Smooth muscle cell (in vitro differentiated cells): ENCODE measurements around the gene SNRNP27. TPM values are rescaled to one million over a fixed set of nuclear protein-coding genes. Genes with fewer than 3 reads are reported as not detected.
"Not testable (repeated sequence)": the region's sequence is repeated elsewhere in the genome, so short reads cannot be mapped to it uniquely, and the experiment has no call there.

Experiments used
- DNase-seq: peaks from one replicate; lab custom pipeline; 2025; ENCODE audit not compliant: unreplicated experiment; lab: John Stamatoyannopoulos, UW
- H2AFZ ChIP-seq: fragments of 200-600 bp; sonication (generic); 2 replicates; pipeline ENCODE4 v1.6.0; 2016; ENCODE audit warnings: antibody characterized with exemption, low read depth, mild to moderate bottlenecking
- H3F3A ChIP-seq: fragments of 200-600 bp; sonication (generic); 2 replicates; pipeline ENCODE4 v1.6.0; 2017; ENCODE audit warnings: antibody characterized with exemption, low read depth
- H3K27ac ChIP-seq: fragments of 200-600 bp; sonication (generic); 2 replicates; pipeline ENCODE4 v1.5.1; 2016; ENCODE audit warnings: low read depth, mild to moderate bottlenecking
- H3K27me3 ChIP-seq: fragments of 200-600 bp; sonication (generic); 2 replicates; pipeline ENCODE4 v1.6.1; 2016; ENCODE audit warnings: low read depth, mild to moderate bottlenecking
- H3K36me3 ChIP-seq: fragments of 200-600 bp; sonication (generic); 2 replicates; pipeline ENCODE4 v1.5.1; 2016; ENCODE audit warnings: low read depth
- H3K4me1 ChIP-seq: fragments of 200-600 bp; sonication (generic); 2 replicates; pipeline ENCODE4 v1.5.1; 2016; ENCODE audit warnings: low read depth
- H3K4me2 ChIP-seq: fragments of 200-600 bp; sonication (generic); 2 replicates; pipeline ENCODE4 v1.6.0; 2016; ENCODE audit warnings: mild to moderate bottlenecking
- H3K4me3 ChIP-seq: fragments of 200-600 bp; sonication (generic); 2 replicates; pipeline ENCODE4 v1.5.1; 2016; ENCODE audit warnings: mild to moderate bottlenecking
- H3K79me2 ChIP-seq: fragments of 200-600 bp; sonication (generic); 2 replicates; pipeline ENCODE4 v1.6.0; 2016; ENCODE audit warnings: low read depth, mild to moderate bottlenecking
- H3K9ac ChIP-seq: fragments of 200-600 bp; sonication (generic); 2 replicates; pipeline ENCODE4 v1.6.0; 2016; ENCODE audit warnings: low read depth
- H3K9me3 ChIP-seq: fragments of 200-600 bp; sonication (generic); replicated peaks from 2 replicates; pipeline ENCODE4 v1.5.1; 2016; ENCODE audit warnings: low read depth
- H4K20me1 ChIP-seq: fragments of 200-600 bp; sonication (generic); 2 replicates; pipeline ENCODE4 v1.6.0; 2016; ENCODE audit warnings: low read depth
- CTCF ChIP-seq: fragments of 200-600 bp; sonication (generic); IDR thresholded peaks from 2 replicates; pipeline ENCODE4 v1.5.1; 2017; ENCODE audit warnings: borderline replicate concordance, mild to moderate bottlenecking, antibody characterized with exemption; ENCODE audit not compliant: insufficient read depth, poor library complexity, severe bottlenecking
- WGBS: methylation state at CpG from one replicate; pipeline ENCODE4 v1.1.7; 2016; ENCODE audit warnings: low lambda C conversion rate; 5-methylcytosine and 5-hydroxymethylcytosine counted together
- polyA plus RNA-seq: library from polyadenylated mRNA; unstranded; fragments of >200 nt; fragmentation: Nextera tagmentation; extraction: Ambion mirVana; gene quantifications from 2 replicates; pipeline ENCODE4 v1.2.1, GENCODE V29; 2016
- total RNA-seq: library from RNA; depleted of rRNA; stranded (reverse); fragments of >200 nt; gene quantifications from 2 replicates; pipeline ENCODE4 v1.2.3, GENCODE V29; 2014

Gene SNRNP27
- total and polyA plus RNA-seq, 2 experiments from 2014 or later: 81.8 to 97.8 TPM

GRCh38 chr2:69890881-69891280 is 2.9 kb upstream of the SNRNP27 start:
- Histone ChIP-seq H2AFZ (no peak overlapping the region), H3K9me3 (no peaks in the 10 kb centered on the region), H3F3A (no peaks in the 10 kb centered on the region), H3K9ac (no peak overlapping the region), H4K20me1 (no peaks in the 10 kb centered on the region), H3K27ac (no peak overlapping the region), H3K79me2 (peaks cover 20% of the 10 kb centered on the region), H3K27me3 (no peaks in the 10 kb centered on the region), H3K36me3 (no peaks in the 10 kb centered on the region), H3K4me3 (no peak overlapping the region), H3K4me1 (peaks cover 5% of the 10 kb centered on the region), H3K4me2 (no peak overlapping the region)
- TF ChIP-seq CTCF: no peak
- 92% methylated on average over 1 of the region's 1 CpG for WGBS
- no peak for DNase-seq

GRCh38 chr2:69892838-69893424 is 825 bp upstream of the SNRNP27 start:
- peaks cover 26% of the 10 kb centered on the region for H3K79me2 ChIP-seq
- not testable (repeated sequence) for H3K27me3 ChIP-seq, H4K20me1 ChIP-seq, H3K27ac ChIP-seq, H3K4me1 ChIP-seq, DNase-seq, H3K9ac ChIP-seq, H3K9me3 ChIP-seq, H3F3A ChIP-seq
- peak overlapping the region; percentile 83 for H3K4me3 ChIP-seq
- H2AFZ ChIP-seq: peak overlapping the region; percentile 100
- peaks cover 13% of the 10 kb centered on the region for H3K36me3 ChIP-seq
- peak overlapping the region; percentile 92 for H3K4me2 ChIP-seq
- WGBS: 94% methylated on average over 7 of the region's 7 CpGs

GRCh38 chr2:69894737-69895136 is 981 bp downstream of the SNRNP27 start:
- Histone ChIP-seq H3K79me2 (peaks cover 32% of the 10 kb centered on the region), H3K4me2 (peak overlapping the region; percentile 92), H3K36me3 (peaks cover 13% of the 10 kb centered on the region), H3K4me3 (peak overlapping the region; percentile 83), H3K9ac (peak overlapping the region; percentile 94)
- H3K9me3 ChIP-seq, H2AFZ ChIP-seq, H3K27me3 ChIP-seq, H4K20me1 ChIP-seq, H3F3A ChIP-seq, H3K27ac ChIP-seq, DNase-seq, H3K4me1 ChIP-seq: not testable (repeated sequence)
- WGBS: 83% methylated on average over 23 of the region's 23 CpGs

- Histone ChIP-seq H4K20me1 (peaks cover 4% of the 10 kb centered on the region), H3K27ac (no peak overlapping the region), H3K4me3 (no peak overlapping the region), H3F3A (peaks cover 1% of the 10 kb centered on the region), H3K79me2 (peaks cover 14% of the 10 kb centered on the region), H3K27me3 (no peaks in the 10 kb centered on the region), H3K9me3 (no peaks in the 10 kb centered on the region), H2AFZ (no peak overlapping the region), H3K36me3 (peaks cover 10% of the 10 kb centered on the region), H3K4me2 (no peak overlapping the region), H3K4me1 (no peaks in the 10 kb centered on the region), H3K9ac (no peak overlapping the region)
- 89% methylated on average over 8 of the region's 8 CpGs for WGBS
- TF ChIP-seq CTCF: no peak
- no peak for DNase-seq
Measured at GRCh38 chr2:69902213-69902922, 8.6 kb downstream of the SNRNP27 start.
